ENCODE data around the gene METTL9.

METTL9 gene

DNA sequence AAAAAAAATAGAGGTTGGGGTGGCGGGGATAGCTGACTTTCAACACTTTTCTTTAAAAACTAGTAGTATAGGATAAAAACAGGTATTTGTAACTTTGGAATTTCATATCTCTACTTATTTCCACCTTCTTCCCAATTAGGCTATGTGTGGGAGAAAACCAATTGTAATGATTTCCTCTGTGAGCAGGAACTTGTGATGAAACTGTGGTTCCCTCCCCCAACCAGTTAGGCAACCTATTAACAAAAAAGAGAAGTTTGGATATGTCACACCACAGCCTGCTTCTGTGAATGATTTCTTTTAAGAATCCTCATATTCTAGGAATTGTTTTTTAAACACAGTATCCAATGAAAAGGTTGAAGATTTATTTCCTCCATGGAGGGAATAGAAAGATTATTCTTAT lies 51.1 kb downstream of the METTL9 start:
- DNase-seq (ENCODE audit: low read depth) = no peak
- TF ChIP-seq, protein P1, sequence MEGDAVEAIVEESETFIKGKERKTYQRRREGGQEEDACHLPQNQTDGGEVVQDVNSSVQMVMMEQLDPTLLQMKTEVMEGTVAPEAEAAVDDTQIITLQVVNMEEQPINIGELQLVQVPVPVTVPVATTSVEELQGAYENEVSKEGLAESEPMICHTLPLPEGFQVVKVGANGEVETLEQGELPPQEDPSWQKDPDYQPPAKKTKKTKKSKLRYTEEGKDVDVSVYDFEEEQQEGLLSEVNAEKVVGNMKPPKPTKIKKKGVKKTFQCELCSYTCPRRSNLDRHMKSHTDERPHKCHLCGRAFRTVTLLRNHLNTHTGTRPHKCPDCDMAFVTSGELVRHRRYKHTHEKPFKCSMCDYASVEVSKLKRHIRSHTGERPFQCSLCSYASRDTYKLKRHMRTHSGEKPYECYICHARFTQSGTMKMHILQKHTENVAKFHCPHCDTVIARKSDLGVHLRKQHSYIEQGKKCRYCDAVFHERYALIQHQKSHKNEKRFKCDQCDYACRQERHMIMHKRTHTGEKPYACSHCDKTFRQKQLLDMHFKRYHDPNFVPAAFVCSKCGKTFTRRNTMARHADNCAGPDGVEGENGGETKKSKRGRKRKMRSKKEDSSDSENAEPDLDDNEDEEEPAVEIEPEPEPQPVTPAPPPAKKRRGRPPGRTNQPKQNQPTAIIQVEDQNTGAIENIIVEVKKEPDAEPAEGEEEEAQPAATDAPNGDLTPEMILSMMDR (conservative IDR thresholded peaks at IDR 0.05; ENCODE audit: low read depth, low read length) = no peak
- no peak overlapping the region for H3K4me3 ChIP-seq (ENCODE audit: low read length)

DNA sequence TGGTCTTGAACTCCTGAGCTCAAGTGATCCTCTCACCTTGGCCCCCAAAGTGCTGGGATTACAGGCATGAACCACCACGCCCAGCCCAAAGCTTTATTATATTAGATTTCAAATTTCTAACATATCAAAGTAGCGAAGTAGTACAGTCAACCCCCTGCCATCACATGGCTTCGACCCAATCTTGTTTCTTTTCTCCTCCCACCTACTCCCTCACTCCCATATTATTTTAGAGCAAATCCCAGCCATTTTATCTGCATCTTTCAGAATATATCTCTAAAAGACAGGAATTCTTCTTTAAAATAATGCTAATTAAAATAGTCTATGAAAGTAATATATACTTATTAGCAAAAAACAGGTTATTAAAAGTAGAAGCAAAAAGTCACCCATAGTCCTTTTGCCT lies 52.1 kb downstream of the METTL9 start:
- no peak for DNase-seq (ENCODE audit: low read depth)
- TF ChIP-seq, protein P1 (conservative IDR thresholded peaks at IDR 0.05; ENCODE audit: low read depth, low read length) = no peak
- H3K4me3 ChIP-seq (ENCODE audit: low read length) = no peak overlapping the region

DNA sequence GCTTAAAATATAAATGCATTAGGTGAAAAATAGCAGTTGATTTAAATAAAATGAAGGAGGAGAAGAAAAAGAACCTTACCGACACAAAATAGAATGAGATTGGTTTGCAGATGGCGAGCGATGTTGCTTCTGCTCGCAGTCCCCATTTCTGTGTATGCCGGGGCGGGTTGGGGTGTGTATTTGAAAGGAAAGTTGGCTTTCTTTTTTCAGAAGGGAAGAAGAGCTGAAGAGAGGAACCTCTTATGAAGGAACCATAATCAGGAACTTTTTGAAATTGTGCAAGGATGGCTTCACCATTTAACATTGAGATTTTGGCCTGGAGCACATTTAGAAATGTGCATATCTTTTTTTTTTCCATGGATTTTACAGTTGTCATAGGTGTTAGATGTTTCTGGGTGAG lies 53.1 kb downstream of the METTL9 start, which contains the start of gene IGSF6:
Gene IGSF6 (minus strand): TSS at position 156 of the 400 bp plus-strand sequence. CDS start 10 bp downstream, at position 146.
- TF ChIP-seq, protein P1 (conservative IDR thresholded peaks at IDR 0.05; ENCODE audit: low read depth, low read length) = no peak
- no peak within 1 kb of the TSS for H3K4me3 ChIP-seq (ENCODE audit: low read length)

DNA sequence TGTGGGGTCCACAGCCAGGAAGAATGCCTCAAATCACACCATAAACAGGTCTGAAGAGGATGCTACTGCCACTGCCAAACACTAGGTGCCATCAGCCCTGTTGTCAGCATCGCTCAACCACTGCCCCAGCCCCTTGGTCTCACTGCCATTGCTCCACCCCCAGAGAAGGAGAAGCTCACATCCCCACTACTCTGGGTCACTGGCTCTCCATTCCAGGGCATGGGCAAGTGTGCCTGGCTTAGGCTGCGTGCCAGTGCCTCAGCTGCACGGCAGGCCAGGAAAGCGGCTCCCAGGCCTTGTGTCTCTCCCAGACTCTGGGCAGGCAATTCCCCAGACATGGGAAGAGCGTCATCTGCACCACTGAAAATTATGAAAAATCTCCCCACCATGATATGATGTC lies 54.2 kb downstream of the METTL9 start:
- no peak overlapping the region for H3K4me3 ChIP-seq (ENCODE audit: low read length)

More for the DNA sequence above, 53.1 kb downstream of the METTL9 start, which contains the start of gene IGSF6:
- no peak for DNase-seq (ENCODE audit: low read depth)

DNA sequence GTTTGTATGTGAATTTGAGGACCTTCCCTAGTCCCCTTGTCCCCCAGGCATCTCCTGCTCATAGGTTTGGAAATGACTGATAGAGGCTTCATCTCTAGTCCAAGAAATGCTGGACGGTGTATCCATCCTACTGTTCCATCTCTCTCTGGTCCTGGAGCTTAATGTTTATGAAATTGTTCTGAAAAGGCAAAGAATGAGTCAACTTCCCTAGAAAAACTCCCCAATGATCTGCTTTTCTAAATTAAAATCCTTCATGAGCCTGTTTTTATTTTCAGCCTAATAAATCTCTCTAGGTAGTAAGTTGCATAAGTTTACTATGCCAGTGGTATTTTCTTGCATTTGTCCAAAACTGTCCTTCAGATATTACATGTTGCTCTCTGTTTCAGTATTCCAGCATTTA lies 55.1 kb downstream of the METTL9 start:
- no peak for DNase-seq (ENCODE audit: low read depth)
- TF ChIP-seq, protein P1 (conservative IDR thresholded peaks at IDR 0.05; ENCODE audit: low read depth, low read length) = no peak
- H3K4me3 ChIP-seq (ENCODE audit: low read length) = no peak overlapping the region

More for the DNA sequence above, 54.2 kb downstream of the METTL9 start:
- no peak for DNase-seq (ENCODE audit: low read depth)
- TF ChIP-seq, protein P1 (conservative IDR thresholded peaks at IDR 0.05; ENCODE audit: low read depth, low read length) = no peak

DNA sequence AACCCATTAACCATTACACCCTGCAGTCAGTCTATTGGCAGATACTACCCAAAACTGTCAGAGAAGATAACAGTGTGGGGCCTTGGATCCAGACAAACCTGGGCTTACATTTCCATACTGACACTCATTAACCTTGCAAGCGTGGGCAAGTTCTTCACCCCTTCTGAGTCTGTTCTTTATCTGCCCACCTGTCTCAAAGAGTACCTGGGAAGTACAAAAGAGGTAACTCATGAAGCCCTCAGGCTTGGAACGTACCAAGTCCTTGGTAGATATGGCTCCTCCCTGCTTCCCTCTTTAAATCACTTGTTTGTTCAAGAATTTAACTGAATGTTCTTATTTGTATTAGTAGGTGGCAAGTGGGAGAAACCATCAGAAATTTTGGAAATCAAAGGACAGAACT lies 55.5 kb downstream of the METTL9 start:
- TF ChIP-seq, protein P1 (conservative IDR thresholded peaks at IDR 0.05; ENCODE audit: low read depth, low read length) = no peak
- no peak for DNase-seq (ENCODE audit: low read depth)
- no peak overlapping the region for H3K4me3 ChIP-seq (ENCODE audit: low read length)

Data from retinal pigment epithelial cell (primary cell).